H1 (cell line): ENCODE results near the gene MSI1. TPM values are rescaled to one million over a fixed set of nuclear protein-coding genes. Genes with fewer than 3 reads are reported as not detected.
A peak's percentile ranks its signal among the peaks of the same experiment; 100 is the strongest.

Experiments used
- BCL11A ChIP-seq, 2 experiments: IDR thresholded peaks; one replicate each; pipeline ENCODE4 v1.6.1; 2011; ENCODE audit warnings: low read depth in 2 of 2, low read length in 2 of 2, mild to moderate bottlenecking in 2 of 2
- CHD2 ChIP-seq: IDR thresholded peaks from 2 replicates; pipeline ENCODE4 v1.6.1; 2012; ENCODE audit warnings: low read length, improper control_type of control experiment
- CREB1 ChIP-seq: IDR thresholded peaks from 2 replicates; pipeline ENCODE4 v1.6.1; 2012; ENCODE audit warnings: inconsistent platforms
- FOSL1 ChIP-seq: IDR thresholded peaks from 2 replicates; pipeline ENCODE4 v1.6.1; 2011; ENCODE audit warnings: mild to moderate bottlenecking, low read depth, low read length, moderate library complexity; ENCODE audit not compliant: insufficient read depth
- RNF2 ChIP-seq: fragments of 200-900, 300-1000 bp; sonication (generic); IDR thresholded peaks from 2 replicates; pipeline ENCODE4 v1.7.1; 2016; ENCODE audit warnings: borderline replicate concordance, low read depth, mild to moderate bottlenecking, antibody characterized with exemption, low read length; ENCODE audit not compliant: poor library complexity, severe bottlenecking; ENCODE audit errors: missing control alignments
- TAF1 ChIP-seq: IDR thresholded peaks from 2 replicates; pipeline ENCODE4 v1.6.1; 2011; ENCODE audit warnings: mild to moderate bottlenecking, low read depth, low read length
- ZNF274 ChIP-seq: IDR thresholded peaks from 2 replicates; pipeline ENCODE4 v1.7.0; 2012; ENCODE audit warnings: low read length, borderline replicate concordance; ENCODE audit errors: extremely low read depth
- polyA plus RNA-seq, 7 experiments: library from polyadenylated mRNA; depleted of rRNA in 3 of 7; stranded (reverse) in 5 of 7; unstranded in 2 of 7; fragments of >200 nt in 5 of 7; fragments of 200-250 nt in 2 of 7; gene quantifications; 1 replicate in 5 of 7; 2 replicates in 1 of 7; 4 replicates in 1 of 7; pipeline versions ENCODE4 v1.2.1 to v1.2.3, GENCODE V29; 2011 to 2013; ENCODE audit warnings: missing spikeins in 2 of 7, mixed read lengths in 2 of 7
- total RNA-seq: library from RNA; stranded (reverse); fragmentation: NEBNext Ultra II Directional; extraction: Animal tissue kit (Norgen Biotek cat#: 25700); gene quantifications from 2 replicates; pipeline ENCODE4 v1.2.1, GENCODE V29; 2021
- TF ChIP-seq, protein P1 (sequence below): IDR thresholded peaks from 2 replicates; pipeline ENCODE4 v1.6.1; 2011; ENCODE audit warnings: low read depth, mild to moderate bottlenecking, low read length; ENCODE audit not compliant: insufficient read depth
- TF ChIP-seq, protein P2 (sequence below): fragments of 300-600 bp; sonication (generic); IDR thresholded peaks from 2 replicates; pipeline ENCODE4 v1.7.1; 2012; ENCODE audit warnings: low read length, moderate library complexity, mild to moderate bottlenecking, inconsistent platforms; ENCODE audit not compliant: insufficient replicate concordance

Gene MSI1
- total and polyA plus RNA-seq, 2 of the 8 experiments (the other 6 are each of a cell fraction or from before 2014, with no cell fraction given) = 13.5 to 51.9 TPM

DNA sequence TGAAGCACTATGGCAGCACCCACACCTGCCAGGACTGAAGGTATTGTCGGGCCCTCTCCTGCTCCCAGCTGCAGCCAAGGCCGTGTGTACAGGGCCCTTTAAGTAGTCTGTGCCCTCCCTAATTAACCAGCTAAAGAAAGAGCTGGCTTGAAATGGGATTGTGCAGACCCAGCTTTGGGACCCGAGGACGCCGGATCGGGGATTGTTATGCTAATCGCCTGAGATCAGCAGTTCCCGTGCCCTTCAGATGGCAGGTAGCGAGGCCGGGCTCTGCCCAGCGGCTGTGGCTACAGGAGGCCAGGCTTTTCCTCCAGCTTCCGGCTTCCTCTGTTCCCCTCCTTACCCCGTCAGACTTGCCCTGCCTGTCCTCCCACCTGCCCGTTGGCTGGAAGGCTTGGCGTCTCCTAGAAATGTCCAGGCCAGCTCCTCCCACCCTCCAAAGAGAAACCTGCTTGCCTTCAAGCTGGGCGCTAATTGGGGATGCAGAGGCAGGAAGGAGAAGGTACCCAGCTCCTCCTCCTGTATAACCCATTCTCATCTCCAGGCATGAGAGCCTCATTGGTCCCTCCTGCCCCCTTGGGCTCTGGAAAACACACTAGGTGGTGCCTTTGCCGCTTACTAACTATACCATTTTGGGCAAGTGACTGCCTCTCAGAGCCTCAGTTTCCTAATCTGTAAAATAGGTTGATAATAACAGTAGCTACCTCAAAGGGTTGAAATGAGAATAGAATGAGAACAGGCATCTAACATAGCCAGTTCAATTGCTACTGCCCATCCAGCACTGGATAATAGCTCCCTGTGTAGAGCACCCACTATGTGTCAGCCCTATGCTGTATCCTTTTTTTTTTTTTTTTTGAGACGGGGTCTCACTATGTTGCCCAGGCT lies 25.8 kb upstream of the MSI1 start (continued):
- TF ChIP-seq FOSL1 (no peak), RNF2 (no peak), TAF1 (peak; percentile 51; the same call in 1 of the 2 replicates), CHD2 (no peak), BCL11A (IDR thresholded peaks at IDR 0.05; ENCODE audit: low read depth in 2 of 2, low read length in 2 of 2) (no peak), CREB1 (peak; percentile 41), ZNF274 (no peak)
- TF ChIP-seq, protein P1, sequence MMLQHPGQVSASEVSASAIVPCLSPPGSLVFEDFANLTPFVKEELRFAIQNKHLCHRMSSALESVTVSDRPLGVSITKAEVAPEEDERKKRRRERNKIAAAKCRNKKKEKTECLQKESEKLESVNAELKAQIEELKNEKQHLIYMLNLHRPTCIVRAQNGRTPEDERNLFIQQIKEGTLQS = no peak
- TF ChIP-seq, protein P2, sequence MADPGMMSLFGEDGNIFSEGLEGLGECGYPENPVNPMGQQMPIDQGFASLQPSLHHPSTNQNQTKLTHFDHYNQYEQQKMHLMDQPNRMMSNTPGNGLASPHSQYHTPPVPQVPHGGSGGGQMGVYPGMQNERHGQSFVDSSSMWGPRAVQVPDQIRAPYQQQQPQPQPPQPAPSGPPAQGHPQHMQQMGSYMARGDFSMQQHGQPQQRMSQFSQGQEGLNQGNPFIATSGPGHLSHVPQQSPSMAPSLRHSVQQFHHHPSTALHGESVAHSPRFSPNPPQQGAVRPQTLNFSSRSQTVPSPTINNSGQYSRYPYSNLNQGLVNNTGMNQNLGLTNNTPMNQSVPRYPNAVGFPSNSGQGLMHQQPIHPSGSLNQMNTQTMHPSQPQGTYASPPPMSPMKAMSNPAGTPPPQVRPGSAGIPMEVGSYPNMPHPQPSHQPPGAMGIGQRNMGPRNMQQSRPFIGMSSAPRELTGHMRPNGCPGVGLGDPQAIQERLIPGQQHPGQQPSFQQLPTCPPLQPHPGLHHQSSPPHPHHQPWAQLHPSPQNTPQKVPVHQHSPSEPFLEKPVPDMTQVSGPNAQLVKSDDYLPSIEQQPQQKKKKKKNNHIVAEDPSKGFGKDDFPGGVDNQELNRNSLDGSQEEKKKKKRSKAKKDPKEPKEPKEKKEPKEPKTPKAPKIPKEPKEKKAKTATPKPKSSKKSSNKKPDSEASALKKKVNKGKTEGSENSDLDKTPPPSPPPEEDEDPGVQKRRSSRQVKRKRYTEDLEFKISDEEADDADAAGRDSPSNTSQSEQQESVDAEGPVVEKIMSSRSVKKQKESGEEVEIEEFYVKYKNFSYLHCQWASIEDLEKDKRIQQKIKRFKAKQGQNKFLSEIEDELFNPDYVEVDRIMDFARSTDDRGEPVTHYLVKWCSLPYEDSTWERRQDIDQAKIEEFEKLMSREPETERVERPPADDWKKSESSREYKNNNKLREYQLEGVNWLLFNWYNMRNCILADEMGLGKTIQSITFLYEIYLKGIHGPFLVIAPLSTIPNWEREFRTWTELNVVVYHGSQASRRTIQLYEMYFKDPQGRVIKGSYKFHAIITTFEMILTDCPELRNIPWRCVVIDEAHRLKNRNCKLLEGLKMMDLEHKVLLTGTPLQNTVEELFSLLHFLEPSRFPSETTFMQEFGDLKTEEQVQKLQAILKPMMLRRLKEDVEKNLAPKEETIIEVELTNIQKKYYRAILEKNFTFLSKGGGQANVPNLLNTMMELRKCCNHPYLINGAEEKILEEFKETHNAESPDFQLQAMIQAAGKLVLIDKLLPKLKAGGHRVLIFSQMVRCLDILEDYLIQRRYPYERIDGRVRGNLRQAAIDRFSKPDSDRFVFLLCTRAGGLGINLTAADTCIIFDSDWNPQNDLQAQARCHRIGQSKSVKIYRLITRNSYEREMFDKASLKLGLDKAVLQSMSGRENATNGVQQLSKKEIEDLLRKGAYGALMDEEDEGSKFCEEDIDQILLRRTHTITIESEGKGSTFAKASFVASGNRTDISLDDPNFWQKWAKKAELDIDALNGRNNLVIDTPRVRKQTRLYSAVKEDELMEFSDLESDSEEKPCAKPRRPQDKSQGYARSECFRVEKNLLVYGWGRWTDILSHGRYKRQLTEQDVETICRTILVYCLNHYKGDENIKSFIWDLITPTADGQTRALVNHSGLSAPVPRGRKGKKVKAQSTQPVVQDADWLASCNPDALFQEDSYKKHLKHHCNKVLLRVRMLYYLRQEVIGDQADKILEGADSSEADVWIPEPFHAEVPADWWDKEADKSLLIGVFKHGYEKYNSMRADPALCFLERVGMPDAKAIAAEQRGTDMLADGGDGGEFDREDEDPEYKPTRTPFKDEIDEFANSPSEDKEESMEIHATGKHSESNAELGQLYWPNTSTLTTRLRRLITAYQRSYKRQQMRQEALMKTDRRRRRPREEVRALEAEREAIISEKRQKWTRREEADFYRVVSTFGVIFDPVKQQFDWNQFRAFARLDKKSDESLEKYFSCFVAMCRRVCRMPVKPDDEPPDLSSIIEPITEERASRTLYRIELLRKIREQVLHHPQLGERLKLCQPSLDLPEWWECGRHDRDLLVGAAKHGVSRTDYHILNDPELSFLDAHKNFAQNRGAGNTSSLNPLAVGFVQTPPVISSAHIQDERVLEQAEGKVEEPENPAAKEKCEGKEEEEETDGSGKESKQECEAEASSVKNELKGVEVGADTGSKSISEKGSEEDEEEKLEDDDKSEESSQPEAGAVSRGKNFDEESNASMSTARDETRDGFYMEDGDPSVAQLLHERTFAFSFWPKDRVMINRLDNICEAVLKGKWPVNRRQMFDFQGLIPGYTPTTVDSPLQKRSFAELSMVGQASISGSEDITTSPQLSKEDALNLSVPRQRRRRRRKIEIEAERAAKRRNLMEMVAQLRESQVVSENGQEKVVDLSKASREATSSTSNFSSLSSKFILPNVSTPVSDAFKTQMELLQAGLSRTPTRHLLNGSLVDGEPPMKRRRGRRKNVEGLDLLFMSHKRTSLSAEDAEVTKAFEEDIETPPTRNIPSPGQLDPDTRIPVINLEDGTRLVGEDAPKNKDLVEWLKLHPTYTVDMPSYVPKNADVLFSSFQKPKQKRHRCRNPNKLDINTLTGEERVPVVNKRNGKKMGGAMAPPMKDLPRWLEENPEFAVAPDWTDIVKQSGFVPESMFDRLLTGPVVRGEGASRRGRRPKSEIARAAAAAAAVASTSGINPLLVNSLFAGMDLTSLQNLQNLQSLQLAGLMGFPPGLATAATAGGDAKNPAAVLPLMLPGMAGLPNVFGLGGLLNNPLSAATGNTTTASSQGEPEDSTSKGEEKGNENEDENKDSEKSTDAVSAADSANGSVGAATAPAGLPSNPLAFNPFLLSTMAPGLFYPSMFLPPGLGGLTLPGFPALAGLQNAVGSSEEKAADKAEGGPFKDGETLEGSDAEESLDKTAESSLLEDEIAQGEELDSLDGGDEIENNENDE = no peak
